SK-N-SH (cell line): Measurements from ENCODE around the gene BMPR1B.

Experiments
- CHD2 ChIP-seq: fragments of 150-350 bp; IDR thresholded peaks from 2 replicates; pipeline ENCODE4 v1.6.1; 2018; ENCODE audit warnings: low read length; ENCODE audit not compliant: partially characterized antibody
- CTCF ChIP-seq: fragments of 200-600 bp; sonication (generic); IDR thresholded peaks from 2 replicates; pipeline ENCODE4 v1.6.1; 2017; ENCODE audit warnings: antibody characterized with exemption, mild to moderate bottlenecking, moderate library complexity
- EP300 ChIP-seq, 2 experiments: IDR thresholded peaks; 2 replicates each; pipeline versions ENCODE4 v1.4.0 to v1.6.1; 2012; ENCODE audit warnings: borderline replicate concordance in 1 of 2, low read depth in 1 of 2, low read length in 1 of 2
- EZH2phosphoT487 ChIP-seq: fragments of 200-600 bp; sonication (generic); IDR thresholded peaks from 2 replicates; pipeline ENCODE4 v1.6.1; 2017; ENCODE audit warnings: low read depth, mixed run types, mild to moderate bottlenecking, antibody characterized with exemption, moderate library complexity, borderline replicate concordance
- FOXM1 ChIP-seq: IDR thresholded peaks from 2 replicates; pipeline ENCODE4 v1.4.0; 2012; ENCODE audit warnings: low read depth, mild to moderate bottlenecking
- MXI1 ChIP-seq: IDR thresholded peaks from 2 replicates; pipeline ENCODE4 v1.6.1; 2012; ENCODE audit warnings: mild to moderate bottlenecking, low read depth, low read length, improper control_type of control experiment
- POLR2AphosphoS5 ChIP-seq: IDR thresholded peaks from 2 replicates; pipeline ENCODE4 v1.6.1; 2012; ENCODE audit warnings: low read depth, low read length
- RAD21 ChIP-seq: IDR thresholded peaks from 2 replicates; pipeline ENCODE4 v1.6.1; 2012; ENCODE audit warnings: mild to moderate bottlenecking, low read length
- TF ChIP-seq, protein P1 (sequence below): IDR thresholded peaks from 2 replicates; pipeline ENCODE4 v1.6.1; 2012; ENCODE audit warnings: mild to moderate bottlenecking, low read depth, low read length, moderate library complexity
- TF ChIP-seq, protein P2 (sequence below): IDR thresholded peaks from 2 replicates; pipeline ENCODE4 v1.4.0; 2012; ENCODE audit warnings: low read depth

GRCh38 chr4:95186666-95187065 lies 428.9 kb downstream of the BMPR1B start:
- TF ChIP-seq CTCF (no peak), EP300 (IDR thresholded peaks at IDR 0.05; ENCODE audit: borderline replicate concordance in 1 of 2, low read depth in 1 of 2, low read length in 1 of 2) (no peak), MXI1 (no peak), POLR2AphosphoS5 (no peak), FOXM1 (no peak), EZH2phosphoT487 (no peak), RAD21 (no peak), CHD2 (no peak)
- TF ChIP-seq, protein P1, sequence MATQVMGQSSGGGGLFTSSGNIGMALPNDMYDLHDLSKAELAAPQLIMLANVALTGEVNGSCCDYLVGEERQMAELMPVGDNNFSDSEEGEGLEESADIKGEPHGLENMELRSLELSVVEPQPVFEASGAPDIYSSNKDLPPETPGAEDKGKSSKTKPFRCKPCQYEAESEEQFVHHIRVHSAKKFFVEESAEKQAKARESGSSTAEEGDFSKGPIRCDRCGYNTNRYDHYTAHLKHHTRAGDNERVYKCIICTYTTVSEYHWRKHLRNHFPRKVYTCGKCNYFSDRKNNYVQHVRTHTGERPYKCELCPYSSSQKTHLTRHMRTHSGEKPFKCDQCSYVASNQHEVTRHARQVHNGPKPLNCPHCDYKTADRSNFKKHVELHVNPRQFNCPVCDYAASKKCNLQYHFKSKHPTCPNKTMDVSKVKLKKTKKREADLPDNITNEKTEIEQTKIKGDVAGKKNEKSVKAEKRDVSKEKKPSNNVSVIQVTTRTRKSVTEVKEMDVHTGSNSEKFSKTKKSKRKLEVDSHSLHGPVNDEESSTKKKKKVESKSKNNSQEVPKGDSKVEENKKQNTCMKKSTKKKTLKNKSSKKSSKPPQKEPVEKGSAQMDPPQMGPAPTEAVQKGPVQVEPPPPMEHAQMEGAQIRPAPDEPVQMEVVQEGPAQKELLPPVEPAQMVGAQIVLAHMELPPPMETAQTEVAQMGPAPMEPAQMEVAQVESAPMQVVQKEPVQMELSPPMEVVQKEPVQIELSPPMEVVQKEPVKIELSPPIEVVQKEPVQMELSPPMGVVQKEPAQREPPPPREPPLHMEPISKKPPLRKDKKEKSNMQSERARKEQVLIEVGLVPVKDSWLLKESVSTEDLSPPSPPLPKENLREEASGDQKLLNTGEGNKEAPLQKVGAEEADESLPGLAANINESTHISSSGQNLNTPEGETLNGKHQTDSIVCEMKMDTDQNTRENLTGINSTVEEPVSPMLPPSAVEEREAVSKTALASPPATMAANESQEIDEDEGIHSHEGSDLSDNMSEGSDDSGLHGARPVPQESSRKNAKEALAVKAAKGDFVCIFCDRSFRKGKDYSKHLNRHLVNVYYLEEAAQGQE: no peak
- TF ChIP-seq, protein P2, sequence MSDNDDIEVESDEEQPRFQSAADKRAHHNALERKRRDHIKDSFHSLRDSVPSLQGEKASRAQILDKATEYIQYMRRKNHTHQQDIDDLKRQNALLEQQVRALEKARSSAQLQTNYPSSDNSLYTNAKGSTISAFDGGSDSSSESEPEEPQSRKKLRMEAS: no peak
